Stimulated activated CD4-positive, alpha-beta T cell treated with anti-CD3 and anti-CD28 coated beads, Interleukin-4, amount 100 ng/mL, for 4 hours (primary cell): ENCODE data around the gene KLHDC7B.

ENCODE experiments used
- DNase-seq, 2 experiments: peaks; one replicate each; pipeline ENCODE4 v3.0.0-alpha.2; 2020

KLHDC7B gene

GRCh38 chr22:50548921-50549790, 3.5 kb downstream of the KLHDC7B start:
- no peak for DNase-seq

GRCh38 chr22:50550395-50550794, 4.7 kb downstream of the KLHDC7B start:
- DNase-seq, result no peak

GRCh38 chr22:50551160-50551752, 5.6 kb downstream of the KLHDC7B start:
- no peak for DNase-seq

- no peak for DNase-seq
Measured at GRCh38 chr22:50553310-50553709, 7.6 kb downstream of the KLHDC7B start.

GRCh38 chr22:50556703-50557102, 11.0 kb downstream of the KLHDC7B start:
- DNase-seq, result no peak

GRCh38 chr22:50560034-50560433, 14.3 kb downstream of the KLHDC7B start:
- no peak for DNase-seq

GRCh38 chr22:50561401-50562358, 16.0 kb downstream of the KLHDC7B start:
- DNase-seq, result no peak

GRCh38 chr22:50562523-50563412, 17.1 kb downstream of the KLHDC7B start, which contains the start of gene SYCE3:
Gene SYCE3, minus strand, starts transcription at chr22:50562919. Its CDS starts 6,514 bp downstream, at chr22:50556405.
- peak; percentile 96 to 98 for DNase-seq

GRCh38 chr22:50563413-50564160, 17.9 kb downstream of the KLHDC7B start:
- no peak for DNase-seq

GRCh38 chr22:50564289-50564688, 18.6 kb downstream of the KLHDC7B start:
- no peak for DNase-seq

- no peak for DNase-seq
Measured at GRCh38 chr22:50567721-50568252, 22.1 kb downstream of the KLHDC7B start.

- no peak for DNase-seq
Measured at GRCh38 chr22:50568626-50569025, 22.9 kb downstream of the KLHDC7B start.

- DNase-seq, result no peak
Measured at GRCh38 chr22:50569041-50569459, 23.4 kb downstream of the KLHDC7B start.

- no peak for DNase-seq
Measured at GRCh38 chr22:50569896-50570535, 24.3 kb downstream of the KLHDC7B start.

- DNase-seq, result no peak
Measured at GRCh38 chr22:50570861-50571260, 25.2 kb downstream of the KLHDC7B start.

- no peak for DNase-seq
Measured at GRCh38 chr22:50571264-50572175, 25.8 kb downstream of the KLHDC7B start.

- no peak for DNase-seq
Measured at GRCh38 chr22:50572965-50573364, 27.3 kb downstream of the KLHDC7B start.

GRCh38 chr22:50573491-50574382, 28.0 kb downstream of the KLHDC7B start:
- no peak for DNase-seq
